K562 (cell line): Measurements from ENCODE around the gene CNKSR3. TPM values are rescaled to one million over a fixed set of nuclear protein-coding genes. Genes with fewer than 3 reads are reported as not detected.

ENCODE experiments used
- ATF1 ChIP-seq, 2 experiments: fragments of 450-650 bp in 1 of 2; IDR thresholded peaks; 2 replicates each; pipeline ENCODE4 v1.6.1; 2016; ENCODE audit warnings: missing compliant biosample characterization in 1 of 2, missing genetic modification characterization in 1 of 2
- CREM ChIP-seq: IDR thresholded peaks from 2 replicates; pipeline ENCODE4 v1.6.1; 2014; ENCODE audit warnings: antibody characterized with exemption, low read depth
- NFIC ChIP-seq: fragments of 450-650 bp; IDR thresholded peaks from 2 replicates; pipeline ENCODE4 v1.6.1; 2017; ENCODE audit warnings: mild to moderate bottlenecking, inconsistent platforms
- RBM22 ChIP-seq: fragments of 200-400 bp; formaldehyde crosslinking; IDR thresholded peaks from 2 replicates; pipeline ENCODE4 v1.6.1; 2018; ENCODE audit warnings: low read length, low read depth; ENCODE audit not compliant: poor library complexity, severe bottlenecking
- ZFP36 ChIP-seq: fragments of 150-350 bp; IDR thresholded peaks from 2 replicates; pipeline ENCODE4 v1.6.1; 2018; ENCODE audit warnings: low read length, low read depth; ENCODE audit not compliant: partially characterized antibody
- polyA plus RNA-seq, 8 experiments: library from polyadenylated mRNA; depleted of rRNA in 4 of 8; stranded (reverse) in 5 of 8; unstranded in 3 of 8; fragments of >200 nt; fragmentation: Nextera tagmentation in 2 of 8; fragmentation: Illumina TruSeq in 1 of 8; extraction: Ambion mirVana in 2 of 8; extraction: Trizol in 1 of 8; gene quantifications; 2 replicates each; pipeline versions ENCODE4 v1.2.1 to v1.2.3, GENCODE V29; 2011 to 2014; ENCODE audit warnings: inconsistent platforms in 1 of 8, missing spikeins in 1 of 8
- total RNA-seq, 7 experiments: library from RNA; depleted of rRNA in 6 of 7; stranded (reverse); fragments of >200 nt in 6 of 7; fragmentation: Illumina TruSeq in 2 of 7; extraction: Trizol in 2 of 7; gene quantifications; 2 replicates each; pipeline versions ENCODE4 v1.2.1 to v1.2.3, GENCODE V29; 2011 to 2021; ENCODE audit warnings: low replicate concordance in 1 of 7
- TF ChIP-seq, protein P1 (sequence below), 2 experiments: fragments of 450-650 bp; conservative IDR thresholded peaks; 2 replicates each; pipeline ENCODE4 v1.6.1; 2017; ENCODE audit warnings: mild to moderate bottlenecking in 2 of 2, moderate library complexity in 2 of 2
- TF ChIP-seq, protein P2 (sequence below): sonication (generic); formaldehyde crosslinking; IDR thresholded peaks from 2 replicates; pipeline ENCODE4 v1.8.1; 2022; ENCODE audit warnings: missing genetic modification reagents
- TF ChIP-seq, protein P3 (sequence below): sonication (generic); formaldehyde crosslinking; IDR thresholded peaks from 2 replicates; pipeline ENCODE4 v1.8.1; 2023; ENCODE audit warnings: mild to moderate bottlenecking, missing genetic modification reagents, moderate library complexity
- TF ChIP-seq, protein P4 (sequence below): sonication (generic); formaldehyde crosslinking; IDR thresholded peaks from 2 replicates; pipeline ENCODE4 v1.8.0; 2022; ENCODE audit warnings: mild to moderate bottlenecking, missing genetic modification reagents
- TF ChIP-seq, protein P5 (sequence below), 2 experiments: IDR thresholded peaks in 1 of 2; conservative IDR thresholded peaks in 1 of 2; 2 replicates each; pipeline ENCODE4 v1.6.1; 2016; ENCODE audit warnings: low read depth in 2 of 2, mild to moderate bottlenecking in 1 of 2, missing compliant biosample characterization in 1 of 2, missing genetic modification characterization in 1 of 2, moderate library complexity in 1 of 2

The CNKSR3 gene
- total and polyA plus RNA-seq, 9 of the 15 experiments (the other 6 are each of a cell fraction or from before 2014, with no cell fraction given) = 4.5 to 29.6 (median 9.5) TPM

DNA sequence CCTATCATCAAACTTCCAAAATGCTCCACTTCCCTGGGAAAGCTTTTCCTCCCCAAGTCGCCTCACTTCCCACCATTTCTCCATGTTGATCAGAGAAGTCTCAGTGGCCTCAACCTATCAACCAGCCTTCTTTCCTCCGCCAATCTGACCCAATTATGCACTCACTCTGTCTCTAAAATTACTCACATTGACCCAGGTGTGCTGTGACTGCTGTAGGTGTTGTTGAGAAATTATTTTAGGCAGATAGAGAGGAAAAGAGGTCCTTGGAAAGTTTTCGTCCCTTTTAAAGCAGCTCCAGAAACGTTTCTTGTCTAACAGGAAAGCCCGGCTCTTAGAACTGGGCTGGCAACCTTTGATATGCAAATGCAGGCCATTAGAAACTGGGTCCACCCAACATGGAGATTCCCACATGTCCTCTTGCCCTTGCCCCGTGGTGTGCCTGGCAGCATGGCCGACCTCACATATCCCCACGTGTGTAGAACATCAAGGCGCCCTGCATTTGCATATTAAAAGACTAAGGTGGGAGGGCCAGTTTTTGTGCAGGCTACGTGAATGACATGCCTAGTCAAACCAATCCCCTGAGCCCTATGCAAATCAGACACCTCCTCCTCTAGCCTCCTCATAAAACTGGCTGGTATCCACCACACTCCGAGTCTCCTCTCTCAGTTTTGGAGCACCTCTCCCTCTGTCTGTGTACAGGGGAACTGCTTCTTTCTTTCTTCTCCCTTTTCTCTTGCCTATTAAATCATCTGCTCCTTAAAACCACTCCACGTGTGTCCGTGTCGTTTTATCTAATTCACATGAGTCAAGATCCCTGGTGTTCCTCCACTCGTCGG lies 166.8 kb downstream of the CNKSR3 start (continued):
- TF ChIP-seq, protein P1, sequence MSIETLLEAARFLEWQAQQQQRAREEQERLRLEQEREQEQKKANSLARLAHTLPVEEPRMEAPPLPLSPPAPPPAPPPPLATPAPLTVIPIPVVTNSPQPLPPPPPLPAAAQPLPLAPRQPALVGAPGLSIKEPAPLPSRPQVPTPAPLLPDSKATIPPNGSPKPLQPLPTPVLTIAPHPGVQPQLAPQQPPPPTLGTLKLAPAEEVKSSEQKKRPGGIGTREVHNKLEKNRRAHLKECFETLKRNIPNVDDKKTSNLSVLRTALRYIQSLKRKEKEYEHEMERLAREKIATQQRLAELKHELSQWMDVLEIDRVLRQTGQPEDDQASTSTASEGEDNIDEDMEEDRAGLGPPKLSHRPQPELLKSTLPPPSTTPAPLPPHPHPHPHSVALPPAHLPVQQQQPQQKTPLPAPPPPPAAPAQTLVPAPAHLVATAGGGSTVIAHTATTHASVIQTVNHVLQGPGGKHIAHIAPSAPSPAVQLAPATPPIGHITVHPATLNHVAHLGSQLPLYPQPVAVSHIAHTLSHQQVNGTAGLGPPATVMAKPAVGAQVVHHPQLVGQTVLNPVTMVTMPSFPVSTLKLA (conservative IDR thresholded peaks at IDR 0.05) = peak; percentile 31 to 49; a peak in 2 of 4 replicates
- TF ChIP-seq CREM (0 out of 2 replicates have a peak, but pooled peaks have one; percentile 14), NFIC (peak; percentile 50; the same call in 1 of the 2 replicates), RBM22 (no peak), ATF1 (CRISPR knock-in tag; IDR thresholded peaks at IDR 0.05) (no peak), ATF1 (tag; IDR thresholded peaks at IDR 0.05) (0 out of 2 replicates have a peak, but pooled peaks have one; percentile 42), ZFP36 (no peak)
- TF ChIP-seq, protein P2, sequence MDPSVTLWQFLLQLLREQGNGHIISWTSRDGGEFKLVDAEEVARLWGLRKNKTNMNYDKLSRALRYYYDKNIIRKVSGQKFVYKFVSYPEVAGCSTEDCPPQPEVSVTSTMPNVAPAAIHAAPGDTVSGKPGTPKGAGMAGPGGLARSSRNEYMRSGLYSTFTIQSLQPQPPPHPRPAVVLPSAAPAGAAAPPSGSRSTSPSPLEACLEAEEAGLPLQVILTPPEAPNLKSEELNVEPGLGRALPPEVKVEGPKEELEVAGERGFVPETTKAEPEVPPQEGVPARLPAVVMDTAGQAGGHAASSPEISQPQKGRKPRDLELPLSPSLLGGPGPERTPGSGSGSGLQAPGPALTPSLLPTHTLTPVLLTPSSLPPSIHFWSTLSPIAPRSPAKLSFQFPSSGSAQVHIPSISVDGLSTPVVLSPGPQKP (CRISPR knock-in tag) = no peak
- TF ChIP-seq, protein P3, sequence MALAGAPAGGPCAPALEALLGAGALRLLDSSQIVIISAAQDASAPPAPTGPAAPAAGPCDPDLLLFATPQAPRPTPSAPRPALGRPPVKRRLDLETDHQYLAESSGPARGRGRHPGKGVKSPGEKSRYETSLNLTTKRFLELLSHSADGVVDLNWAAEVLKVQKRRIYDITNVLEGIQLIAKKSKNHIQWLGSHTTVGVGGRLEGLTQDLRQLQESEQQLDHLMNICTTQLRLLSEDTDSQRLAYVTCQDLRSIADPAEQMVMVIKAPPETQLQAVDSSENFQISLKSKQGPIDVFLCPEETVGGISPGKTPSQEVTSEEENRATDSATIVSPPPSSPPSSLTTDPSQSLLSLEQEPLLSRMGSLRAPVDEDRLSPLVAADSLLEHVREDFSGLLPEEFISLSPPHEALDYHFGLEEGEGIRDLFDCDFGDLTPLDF (CRISPR knock-in tag) = peak; percentile 39; the same call in 1 of the 2 replicates
- TF ChIP-seq, protein P4, sequence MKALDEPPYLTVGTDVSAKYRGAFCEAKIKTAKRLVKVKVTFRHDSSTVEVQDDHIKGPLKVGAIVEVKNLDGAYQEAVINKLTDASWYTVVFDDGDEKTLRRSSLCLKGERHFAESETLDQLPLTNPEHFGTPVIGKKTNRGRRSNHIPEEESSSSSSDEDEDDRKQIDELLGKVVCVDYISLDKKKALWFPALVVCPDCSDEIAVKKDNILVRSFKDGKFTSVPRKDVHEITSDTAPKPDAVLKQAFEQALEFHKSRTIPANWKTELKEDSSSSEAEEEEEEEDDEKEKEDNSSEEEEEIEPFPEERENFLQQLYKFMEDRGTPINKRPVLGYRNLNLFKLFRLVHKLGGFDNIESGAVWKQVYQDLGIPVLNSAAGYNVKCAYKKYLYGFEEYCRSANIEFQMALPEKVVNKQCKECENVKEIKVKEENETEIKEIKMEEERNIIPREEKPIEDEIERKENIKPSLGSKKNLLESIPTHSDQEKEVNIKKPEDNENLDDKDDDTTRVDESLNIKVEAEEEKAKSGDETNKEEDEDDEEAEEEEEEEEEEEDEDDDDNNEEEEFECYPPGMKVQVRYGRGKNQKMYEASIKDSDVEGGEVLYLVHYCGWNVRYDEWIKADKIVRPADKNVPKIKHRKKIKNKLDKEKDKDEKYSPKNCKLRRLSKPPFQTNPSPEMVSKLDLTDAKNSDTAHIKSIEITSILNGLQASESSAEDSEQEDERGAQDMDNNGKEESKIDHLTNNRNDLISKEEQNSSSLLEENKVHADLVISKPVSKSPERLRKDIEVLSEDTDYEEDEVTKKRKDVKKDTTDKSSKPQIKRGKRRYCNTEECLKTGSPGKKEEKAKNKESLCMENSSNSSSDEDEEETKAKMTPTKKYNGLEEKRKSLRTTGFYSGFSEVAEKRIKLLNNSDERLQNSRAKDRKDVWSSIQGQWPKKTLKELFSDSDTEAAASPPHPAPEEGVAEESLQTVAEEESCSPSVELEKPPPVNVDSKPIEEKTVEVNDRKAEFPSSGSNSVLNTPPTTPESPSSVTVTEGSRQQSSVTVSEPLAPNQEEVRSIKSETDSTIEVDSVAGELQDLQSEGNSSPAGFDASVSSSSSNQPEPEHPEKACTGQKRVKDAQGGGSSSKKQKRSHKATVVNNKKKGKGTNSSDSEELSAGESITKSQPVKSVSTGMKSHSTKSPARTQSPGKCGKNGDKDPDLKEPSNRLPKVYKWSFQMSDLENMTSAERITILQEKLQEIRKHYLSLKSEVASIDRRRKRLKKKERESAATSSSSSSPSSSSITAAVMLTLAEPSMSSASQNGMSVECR (CRISPR knock-in tag) = no peak
- TF ChIP-seq, protein P5, sequence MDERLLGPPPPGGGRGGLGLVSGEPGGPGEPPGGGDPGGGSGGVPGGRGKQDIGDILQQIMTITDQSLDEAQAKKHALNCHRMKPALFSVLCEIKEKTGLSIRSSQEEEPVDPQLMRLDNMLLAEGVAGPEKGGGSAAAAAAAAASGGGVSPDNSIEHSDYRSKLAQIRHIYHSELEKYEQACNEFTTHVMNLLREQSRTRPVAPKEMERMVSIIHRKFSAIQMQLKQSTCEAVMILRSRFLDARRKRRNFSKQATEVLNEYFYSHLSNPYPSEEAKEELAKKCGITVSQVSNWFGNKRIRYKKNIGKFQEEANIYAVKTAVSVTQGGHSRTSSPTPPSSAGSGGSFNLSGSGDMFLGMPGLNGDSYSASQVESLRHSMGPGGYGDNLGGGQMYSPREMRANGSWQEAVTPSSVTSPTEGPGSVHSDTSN (CRISPR knock-in tag; IDR thresholded peaks at IDR 0.05; ENCODE audit: low read depth) = no peak
- TF ChIP-seq, protein P5 (tag; conservative IDR thresholded peaks at IDR 0.05; ENCODE audit: low read depth) = 0 out of 2 replicates have a peak, but pooled peaks have one; percentile 27
- TF ChIP-seq, all 486 proteins: peak for 15
